GM19372 (cell line): Measurements from ENCODE around the gene HGS.
"Not testable (repeated sequence)": the region's sequence is repeated elsewhere in the genome, so short reads cannot be mapped to it uniquely, and the experiment has no call there.

Experiments
- ATAC-seq: cut with Tn5 transposase; IDR thresholded peaks from one replicate; pipeline ENCODE4 v1.9.1; 2021; ENCODE audit warnings: mild to moderate bottlenecking, low read depth, moderate library complexity; ENCODE audit not compliant: unreplicated experiment

HGS gene

GRCh38 chr17:81655378-81656117, 28.3 kb upstream of the HGS start:
- no peak for ATAC-seq

- no peak for ATAC-seq
Observed at GRCh38 chr17:81656118-81656743, 27.6 kb upstream of the HGS start, which contains the start of gene PDE6G. Gene PDE6G, minus strand, starts transcription at chr17:81656542. Its CDS starts 3,237 bp downstream, at chr17:81653305.

- ATAC-seq = no peak
Observed at GRCh38 chr17:81656835-81657234, 27.0 kb upstream of the HGS start.

GRCh38 chr17:81659038-81659437, 24.8 kb upstream of the HGS start:
- ATAC-seq = no peak

- ATAC-seq = no peak
Observed at GRCh38 chr17:81660441-81660840, 23.4 kb upstream of the HGS start.

GRCh38 chr17:81662002-81662401, 21.8 kb upstream of the HGS start:
- ATAC-seq = no peak

- no peak for ATAC-seq
Observed at GRCh38 chr17:81664051-81664470, 19.8 kb upstream of the HGS start.

- ATAC-seq = no peak
Observed at GRCh38 chr17:81665205-81666091, 18.4 kb upstream of the HGS start.

- ATAC-seq = no peak
Observed at GRCh38 chr17:81666092-81666341, 17.8 kb upstream of the HGS start.

- ATAC-seq = peak; percentile 91
Observed at GRCh38 chr17:81666342-81667191, 17.2 kb upstream of the HGS start, which contains the start of the genes CCDC137 and OXLD1. Gene CCDC137, plus strand, starts transcription at chr17:81666737. Its CDS starts 30 bp downstream, at chr17:81666767. Gene OXLD1, minus strand, starts transcription at chr17:81666605. Its CDS starts 28 bp downstream, at chr17:81666577.

GRCh38 chr17:81667754-81668153, 16.1 kb upstream of the HGS start:
- ATAC-seq = no peak

- no peak for ATAC-seq
Observed at GRCh38 chr17:81672504-81672903, 11.3 kb upstream of the HGS start.

- no peak for ATAC-seq
Observed at GRCh38 chr17:81672954-81673353, 10.9 kb upstream of the HGS start.

GRCh38 chr17:81673561-81674258, 10.1 kb upstream of the HGS start:
- ATAC-seq = no peak

- not testable (repeated sequence) for ATAC-seq
Observed at GRCh38 chr17:81675515-81676221, 8.1 kb upstream of the HGS start.

GRCh38 chr17:81676906-81677305, 6.9 kb upstream of the HGS start:
- no peak for ATAC-seq

- no peak for ATAC-seq
Observed at GRCh38 chr17:81680150-81680549, 3.7 kb upstream of the HGS start.

GRCh38 chr17:81681672-81682071, 2.1 kb upstream of the HGS start:
- ATAC-seq = no peak

- no peak for ATAC-seq
Observed at GRCh38 chr17:81682565-81683207, 1.1 kb upstream of the HGS start.
